ENCODE data around the gene MARK1.

MARK1 gene

GRCh38 chr1:220701974-220702373 lies 174.0 kb downstream of the MARK1 start:
- no peak overlapping the region for H3K4me3 ChIP-seq (ENCODE audit: low read depth, low read length)
- no peak for DNase-seq (ENCODE audit: low read depth)
- TF ChIP-seq, protein P1, sequence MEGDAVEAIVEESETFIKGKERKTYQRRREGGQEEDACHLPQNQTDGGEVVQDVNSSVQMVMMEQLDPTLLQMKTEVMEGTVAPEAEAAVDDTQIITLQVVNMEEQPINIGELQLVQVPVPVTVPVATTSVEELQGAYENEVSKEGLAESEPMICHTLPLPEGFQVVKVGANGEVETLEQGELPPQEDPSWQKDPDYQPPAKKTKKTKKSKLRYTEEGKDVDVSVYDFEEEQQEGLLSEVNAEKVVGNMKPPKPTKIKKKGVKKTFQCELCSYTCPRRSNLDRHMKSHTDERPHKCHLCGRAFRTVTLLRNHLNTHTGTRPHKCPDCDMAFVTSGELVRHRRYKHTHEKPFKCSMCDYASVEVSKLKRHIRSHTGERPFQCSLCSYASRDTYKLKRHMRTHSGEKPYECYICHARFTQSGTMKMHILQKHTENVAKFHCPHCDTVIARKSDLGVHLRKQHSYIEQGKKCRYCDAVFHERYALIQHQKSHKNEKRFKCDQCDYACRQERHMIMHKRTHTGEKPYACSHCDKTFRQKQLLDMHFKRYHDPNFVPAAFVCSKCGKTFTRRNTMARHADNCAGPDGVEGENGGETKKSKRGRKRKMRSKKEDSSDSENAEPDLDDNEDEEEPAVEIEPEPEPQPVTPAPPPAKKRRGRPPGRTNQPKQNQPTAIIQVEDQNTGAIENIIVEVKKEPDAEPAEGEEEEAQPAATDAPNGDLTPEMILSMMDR (IDR thresholded peaks at IDR 0.05; ENCODE audit: low read depth, low read length, missing control alignments), result no peak

- no peak for DNase-seq (ENCODE audit: low read depth)
- no peak overlapping the region for H3K4me3 ChIP-seq (ENCODE audit: low read depth, low read length)
- TF ChIP-seq, protein P1 (IDR thresholded peaks at IDR 0.05; ENCODE audit: low read depth, low read length, missing control alignments), result no peak
These were observed 174.9 kb downstream of the MARK1 start for GRCh38 chr1:220702733-220703270.

GRCh38 chr1:220703305-220703704 lies 175.4 kb downstream of the MARK1 start:
- no peak overlapping the region for H3K4me3 ChIP-seq (ENCODE audit: low read depth, low read length)
- TF ChIP-seq, protein P1 (IDR thresholded peaks at IDR 0.05; ENCODE audit: low read depth, low read length, missing control alignments), result no peak
- no peak for DNase-seq (ENCODE audit: low read depth)

DNA sequence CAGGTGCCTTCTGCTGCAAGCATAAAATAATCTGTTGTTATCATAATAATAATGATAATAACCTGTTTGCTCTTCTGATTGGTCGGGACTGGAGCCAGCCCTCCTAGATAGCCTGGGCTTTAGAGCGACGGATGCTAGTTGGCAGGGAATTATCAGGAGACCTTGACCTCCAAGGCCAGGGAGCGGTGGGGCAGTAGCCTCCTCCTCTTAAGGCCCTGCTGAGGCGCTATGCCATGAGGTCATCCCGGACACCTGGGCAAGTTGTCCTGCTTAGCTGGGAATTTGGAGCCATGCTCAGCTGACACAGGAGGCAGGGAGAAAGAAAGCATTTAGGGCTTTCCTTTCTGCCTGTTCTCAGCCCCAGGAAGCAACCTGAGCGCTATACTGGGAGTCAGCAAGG lies 177.8 kb downstream of the MARK1 start:
- no peak for DNase-seq (ENCODE audit: low read depth)

GRCh38 chr1:220706480-220706879 lies 178.5 kb downstream of the MARK1 start:
- TF ChIP-seq, protein P1 (IDR thresholded peaks at IDR 0.05; ENCODE audit: low read depth, low read length, missing control alignments), result no peak
- DNase-seq (ENCODE audit: low read depth), result no peak
- H3K4me3 ChIP-seq (ENCODE audit: low read depth, low read length), result no peak overlapping the region

More for the DNA sequence above, 177.8 kb downstream of the MARK1 start:
- TF ChIP-seq, protein P1 (IDR thresholded peaks at IDR 0.05; ENCODE audit: low read depth, low read length, missing control alignments), result no peak
- no peak overlapping the region for H3K4me3 ChIP-seq (ENCODE audit: low read depth, low read length)

- TF ChIP-seq, protein P1 (IDR thresholded peaks at IDR 0.05; ENCODE audit: low read depth, low read length, missing control alignments), result no peak
These were observed 179.2 kb downstream of the MARK1 start for GRCh38 chr1:220707160-220707559.

DNA sequence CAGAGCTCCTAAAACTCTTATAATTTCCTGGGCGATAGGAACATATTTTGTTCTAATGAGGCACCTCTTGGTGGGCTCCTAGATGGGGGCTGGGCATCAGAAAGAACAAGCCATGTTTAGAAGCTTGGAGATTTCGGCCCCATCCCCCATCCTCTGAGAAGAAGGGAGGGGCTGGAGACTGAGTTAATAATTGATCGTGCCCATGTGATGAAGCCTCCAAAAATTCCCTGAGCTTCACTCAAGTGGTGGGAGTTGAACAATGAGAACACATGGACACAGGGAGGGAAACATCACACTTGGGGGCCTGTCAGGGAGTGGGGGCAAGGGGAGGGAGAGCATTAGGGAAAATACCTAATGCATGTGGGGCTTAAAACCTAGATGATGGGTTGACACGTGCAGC lies 180.3 kb downstream of the MARK1 start:
- no peak overlapping the region for H3K4me3 ChIP-seq (ENCODE audit: low read depth, low read length)
- TF ChIP-seq, protein P1 (IDR thresholded peaks at IDR 0.05; ENCODE audit: low read depth, low read length, missing control alignments), result no peak
- no peak for DNase-seq (ENCODE audit: low read depth)

More at GRCh38 chr1:220707160-220707559, 179.2 kb downstream of the MARK1 start:
- no peak for DNase-seq (ENCODE audit: low read depth)
- H3K4me3 ChIP-seq (ENCODE audit: low read depth, low read length), result no peak overlapping the region
